H7 (cell line): ENCODE measurements around the gene USP6. TPM values are rescaled to one million over a fixed set of nuclear protein-coding genes. Genes with fewer than 3 reads are reported as not detected.
"Not testable (repeated sequence)": the region's sequence is repeated elsewhere in the genome, so short reads cannot be mapped to it uniquely, and the experiment has no call there.

Source experiments
- DNase-seq: peaks from one replicate; pipeline ENCODE4 v3.0.0; 2012
- H3K27me3 ChIP-seq: 2 replicates; pipeline ENCODE4 v1.6.0; 2011; ENCODE audit warnings: mild to moderate bottlenecking, low read length; ENCODE audit not compliant: control insufficient read depth, insufficient read depth
- H3K36me3 ChIP-seq: replicated peaks from 2 replicates; pipeline ENCODE4 v1.5.1; 2011; ENCODE audit warnings: low read length; ENCODE audit not compliant: control insufficient read depth, insufficient read depth
- H3K4me3 ChIP-seq: 2 replicates; pipeline ENCODE4 v1.5.1; 2011; ENCODE audit warnings: low read depth, mild to moderate bottlenecking, control low read depth, low read length, moderate library complexity; ENCODE audit not compliant: insufficient read depth
- total RNA-seq: library from RNA; depleted of rRNA; stranded (reverse); fragments of >200 nt; shearing (Covaris generic); gene quantifications from 2 replicates; pipeline ENCODE4 v1.2.3, GENCODE V29; 2014; rRNA removed

USP6 gene
- 0.03 TPM in 1 of 2 replicates, not detected in the other for total RNA-seq

GRCh38 chr17:5115673-5116651, at the start of gene USP6:
TSS of gene USP6 (plus strand) at chr17:5116032. CDS start at chr17:5130368, 14,336 bp downstream.
- no peaks in the 10 kb centered on the region for H3K36me3 ChIP-seq
- DNase-seq: peak; percentile 63
- peaks cover 2% of the 10 kb centered on the region; the same call in 1 of the 2 replicates for H3K27me3 ChIP-seq
- no peak within 1 kb of the TSS for H3K4me3 ChIP-seq

GRCh38 chr17:5068236-5068635, 47.6 kb upstream of the USP6 start:
- DNase-seq: no peak
- H3K4me3 ChIP-seq: no peak overlapping the region
- no peaks in the 10 kb centered on the region; the same call in 1 of the 2 replicates for H3K27me3 ChIP-seq
- H3K36me3 ChIP-seq: no peaks in the 10 kb centered on the region

- no peak overlapping the region for H3K4me3 ChIP-seq
- no peak for DNase-seq
- no peaks in the 10 kb centered on the region; the same call in 1 of the 2 replicates for H3K27me3 ChIP-seq
- no peaks in the 10 kb centered on the region for H3K36me3 ChIP-seq
These were observed 46.1 kb upstream of the USP6 start for GRCh38 chr17:5069724-5070123.

GRCh38 chr17:5075472-5075871, 40.4 kb upstream of the USP6 start:
- not testable (repeated sequence) for H3K4me3 ChIP-seq, H3K36me3 ChIP-seq, H3K27me3 ChIP-seq, DNase-seq

- H3K4me3 ChIP-seq, H3K27me3 ChIP-seq, H3K36me3 ChIP-seq, DNase-seq: not testable (repeated sequence)
These were observed 38.6 kb upstream of the USP6 start for GRCh38 chr17:5077275-5077674.

GRCh38 chr17:5077781-5078105, 38.1 kb upstream of the USP6 start:
- H3K4me3 ChIP-seq: peak overlapping the region; percentile 47
- no peak for DNase-seq
- no peaks in the 10 kb centered on the region for H3K36me3 ChIP-seq
- H3K27me3 ChIP-seq: peaks cover 5% of the 10 kb centered on the region; the same call in 1 of the 2 replicates

GRCh38 chr17:5078106-5079028, 37.5 kb upstream of the USP6 start, which contains the start of gene ZFP3:
TSS of gene ZFP3 (plus strand) at chr17:5078467. CDS start at chr17:5091505, 13,038 bp downstream.
- DNase-seq: peak; percentile 80
- Histone ChIP-seq H3K36me3 (no peaks in the 10 kb centered on the region), H3K4me3 (peak within 1 kb of the TSS; percentile 47), H3K27me3 (peaks cover 5% of the 10 kb centered on the region; the same call in 1 of the 2 replicates)

- no peak overlapping the region for H3K4me3 ChIP-seq
- no peaks in the 10 kb centered on the region for H3K36me3 ChIP-seq
- peaks cover 5% of the 10 kb centered on the region; the same call in 1 of the 2 replicates for H3K27me3 ChIP-seq
- DNase-seq: no peak
These were observed 35.2 kb upstream of the USP6 start for GRCh38 chr17:5080591-5080990.

GRCh38 chr17:5092218-5093010, 23.4 kb upstream of the USP6 start:
- DNase-seq: no peak
- Histone ChIP-seq H3K36me3 (no peaks in the 10 kb centered on the region), H3K4me3 (no peak overlapping the region), H3K27me3 (no peaks in the 10 kb centered on the region)

GRCh38 chr17:5096731-5097100, 19.1 kb upstream of the USP6 start:
- Histone ChIP-seq H3K27me3 (no peaks in the 10 kb centered on the region), H3K36me3 (no peaks in the 10 kb centered on the region), H3K4me3 (no peak overlapping the region)
- DNase-seq: no peak

- no peak overlapping the region; the same call in 1 of the 2 replicates for H3K4me3 ChIP-seq
- no peaks in the 10 kb centered on the region for H3K27me3 ChIP-seq
- peak; percentile 83 for DNase-seq
- H3K36me3 ChIP-seq: no peaks in the 10 kb centered on the region
These were observed 18.6 kb upstream of the USP6 start for GRCh38 chr17:5097101-5097834.

GRCh38 chr17:5099271-5099670, 16.6 kb upstream of the USP6 start:
- no peaks in the 10 kb centered on the region for H3K36me3 ChIP-seq
- no peak for DNase-seq
- H3K27me3 ChIP-seq: no peaks in the 10 kb centered on the region
- H3K4me3 ChIP-seq: no peak overlapping the region

GRCh38 chr17:5100832-5101231, 15.0 kb upstream of the USP6 start:
- Histone ChIP-seq H3K4me3 (no peak overlapping the region), H3K36me3 (peaks cover 2% of the 10 kb centered on the region), H3K27me3 (no peaks in the 10 kb centered on the region)
- no peak for DNase-seq
